Mucosa of stomach (tissue), 1 donor: ENCODE measurements around the gene ABHD17A.
"Not testable (repeated sequence)": the region's sequence is repeated elsewhere in the genome, so short reads cannot be mapped to it uniquely, and the experiment has no call there.

Experiments used
- H3K27me3 ChIP-seq: one replicate; pipeline ENCODE4 v1.7.0; 2013; ENCODE audit warnings: mild to moderate bottlenecking, low read length; ENCODE audit not compliant: control insufficient read depth, insufficient read depth
- H3K36me3 ChIP-seq: one replicate; pipeline ENCODE4 v1.7.0; 2013; ENCODE audit warnings: low read length; ENCODE audit not compliant: control insufficient read depth, insufficient read depth
- H3K4me1 ChIP-seq: one replicate; pipeline ENCODE4 v1.7.0; 2013; ENCODE audit warnings: mild to moderate bottlenecking, low read length; ENCODE audit not compliant: control insufficient read depth, insufficient read depth
- H3K4me3 ChIP-seq: one replicate; pipeline ENCODE4 v1.7.0; 2013; ENCODE audit warnings: low read length
- H3K9ac ChIP-seq: one replicate; pipeline ENCODE4 v1.7.0; 2013; ENCODE audit warnings: mild to moderate bottlenecking, low read length, moderate library complexity
- H3K9me3 ChIP-seq: one replicate; pipeline ENCODE4 v1.7.0; 2013; ENCODE audit warnings: mild to moderate bottlenecking, low read length, moderate library complexity; ENCODE audit not compliant: control insufficient read depth
- donor health status: Pancreatic carcinoma.

Gene ABHD17A

DNA sequence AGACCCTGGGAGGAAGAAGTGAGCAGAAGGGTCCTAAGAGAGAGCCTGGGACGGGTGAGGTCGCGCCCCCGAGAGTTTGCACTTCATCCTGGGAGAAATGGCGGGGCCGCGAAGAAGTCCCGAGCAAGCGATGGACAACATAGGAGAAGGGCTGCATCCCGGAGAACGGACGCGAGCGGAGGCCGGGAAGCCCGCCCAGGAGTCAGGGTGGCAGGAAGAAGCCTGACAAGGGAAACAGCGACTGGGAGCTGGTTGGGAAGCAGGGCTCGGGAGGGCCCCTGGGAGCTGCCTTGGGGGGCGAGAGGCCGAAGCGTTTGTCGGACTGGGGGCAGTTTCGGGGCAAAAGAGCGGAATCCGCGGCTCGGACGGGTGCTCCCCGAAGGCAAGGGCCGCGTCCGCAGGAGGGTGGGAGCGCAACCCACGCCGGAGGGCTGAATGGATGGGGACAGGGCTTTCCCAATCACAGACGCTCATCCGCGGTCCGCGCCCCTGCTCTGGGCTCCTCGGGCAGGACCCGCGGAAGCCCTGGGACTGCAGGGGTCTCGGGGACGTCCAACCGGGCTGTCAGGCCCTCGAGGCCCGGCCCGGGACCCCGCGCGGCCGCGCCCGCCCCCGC lies 469 bp downstream of the ABHD17A start:
- Histone ChIP-seq H3K27me3 (no peaks in the 10 kb centered on the region), H3K9me3 (no peaks in the 10 kb centered on the region), H3K4me1 (peaks cover 21% of the 10 kb centered on the region), H3K36me3 (no peaks in the 10 kb centered on the region), H3K9ac (peak overlapping the region; percentile 72), H3K4me3 (peak overlapping the region; percentile 60)

DNA sequence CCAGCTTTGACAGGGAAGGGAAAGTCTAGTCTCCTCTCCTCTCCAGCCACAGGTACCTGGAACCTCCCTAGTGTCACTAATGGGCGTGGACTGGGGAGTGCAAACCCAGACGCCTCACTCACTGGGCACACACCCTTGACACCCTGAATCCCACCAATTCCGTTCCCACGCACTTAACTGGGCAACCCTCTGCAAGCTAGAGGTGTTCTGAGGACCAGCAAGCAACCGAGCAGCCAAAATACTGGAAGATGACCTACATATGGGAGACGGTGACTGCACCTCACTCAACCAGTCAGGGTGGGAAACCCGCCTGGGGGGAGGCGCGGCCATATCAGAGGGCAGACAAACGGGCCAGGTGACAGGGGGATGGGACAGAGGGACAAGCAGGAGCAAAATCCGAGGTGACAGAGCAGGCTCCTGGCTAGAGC lies 991 bp downstream of the ABHD17A start:
- Histone ChIP-seq H3K27me3 (no peaks in the 10 kb centered on the region), H3K9ac (peak overlapping the region; percentile 72), H3K36me3 (no peaks in the 10 kb centered on the region), H3K9me3 (no peaks in the 10 kb centered on the region), H3K4me3 (peak overlapping the region; percentile 60), H3K4me1 (peaks cover 21% of the 10 kb centered on the region)

DNA sequence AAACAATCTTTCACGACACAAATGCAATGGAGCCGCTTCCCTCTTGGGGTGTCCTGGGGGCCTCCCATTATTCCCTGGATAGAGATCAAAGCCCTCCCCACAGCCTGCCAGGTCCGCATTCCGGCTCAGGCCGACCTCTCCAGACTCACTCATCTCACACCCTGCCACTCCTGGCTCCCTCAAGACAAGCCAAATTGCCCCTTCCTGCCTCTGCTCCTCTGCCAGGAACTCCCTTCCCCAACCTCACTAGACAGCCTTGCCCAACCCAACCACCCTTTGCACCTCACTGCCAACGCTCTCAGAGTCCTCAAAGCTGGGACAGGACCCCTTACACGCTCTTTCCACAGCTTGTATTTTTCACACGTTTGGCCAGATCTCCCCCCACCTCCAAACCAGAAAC lies 1.5 kb downstream of the ABHD17A start:
- Histone ChIP-seq H3K27me3 (no peaks in the 10 kb centered on the region), H3K4me1 (peaks cover 21% of the 10 kb centered on the region), H3K36me3 (no peaks in the 10 kb centered on the region), H3K9ac (peak overlapping the region; percentile 72), H3K4me3 (peak overlapping the region; percentile 60), H3K9me3 (no peaks in the 10 kb centered on the region)

DNA sequence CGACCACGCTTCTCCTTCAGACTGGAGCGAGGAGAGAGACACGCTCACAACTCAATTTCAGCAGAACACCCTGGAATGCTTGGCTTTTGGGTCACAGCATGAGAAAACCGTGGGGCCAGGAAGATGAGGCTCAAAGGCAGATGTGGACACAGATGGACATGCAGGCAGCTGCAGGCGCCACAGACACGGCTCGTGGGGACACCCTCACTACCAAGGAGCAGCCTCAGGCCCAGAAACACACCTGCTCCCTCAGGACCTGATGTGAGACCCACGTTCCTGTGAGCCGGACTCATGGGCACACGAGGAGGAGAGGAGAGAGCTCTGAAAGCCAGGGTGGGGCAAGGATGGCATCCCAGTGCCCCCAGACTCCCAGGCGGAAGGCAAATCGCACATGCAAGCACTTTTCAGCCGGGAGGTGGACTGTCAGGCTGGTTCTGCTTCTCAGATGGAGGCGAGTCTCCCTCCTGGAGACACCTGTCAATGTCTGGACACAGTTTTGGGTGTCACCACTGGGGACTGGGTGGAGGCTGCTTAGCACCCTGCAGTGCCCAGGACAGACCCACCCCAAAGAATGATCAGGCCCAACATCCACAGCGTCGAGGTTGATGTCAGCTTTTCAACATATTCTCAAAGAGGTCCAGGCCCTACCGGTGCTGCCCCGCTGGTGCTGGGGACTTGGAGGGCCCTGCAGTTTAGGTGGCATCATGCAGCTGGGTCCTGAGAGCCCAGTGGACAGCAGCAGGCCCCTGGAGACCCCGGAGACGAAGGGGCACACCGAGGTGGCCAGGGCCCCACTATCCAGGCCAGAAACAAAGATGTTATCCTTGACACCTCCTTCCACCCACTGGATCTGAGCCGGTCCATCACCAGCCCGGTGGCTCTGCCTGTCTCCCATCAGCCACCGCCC lies 2.3 kb downstream of the ABHD17A start:
- Histone ChIP-seq H3K36me3 (no peaks in the 10 kb centered on the region), H3K27me3 (no peaks in the 10 kb centered on the region), H3K4me3 (no peak overlapping the region), H3K4me1 (peaks cover 21% of the 10 kb centered on the region), H3K9me3 (no peaks in the 10 kb centered on the region), H3K9ac (peak overlapping the region; percentile 15)

DNA sequence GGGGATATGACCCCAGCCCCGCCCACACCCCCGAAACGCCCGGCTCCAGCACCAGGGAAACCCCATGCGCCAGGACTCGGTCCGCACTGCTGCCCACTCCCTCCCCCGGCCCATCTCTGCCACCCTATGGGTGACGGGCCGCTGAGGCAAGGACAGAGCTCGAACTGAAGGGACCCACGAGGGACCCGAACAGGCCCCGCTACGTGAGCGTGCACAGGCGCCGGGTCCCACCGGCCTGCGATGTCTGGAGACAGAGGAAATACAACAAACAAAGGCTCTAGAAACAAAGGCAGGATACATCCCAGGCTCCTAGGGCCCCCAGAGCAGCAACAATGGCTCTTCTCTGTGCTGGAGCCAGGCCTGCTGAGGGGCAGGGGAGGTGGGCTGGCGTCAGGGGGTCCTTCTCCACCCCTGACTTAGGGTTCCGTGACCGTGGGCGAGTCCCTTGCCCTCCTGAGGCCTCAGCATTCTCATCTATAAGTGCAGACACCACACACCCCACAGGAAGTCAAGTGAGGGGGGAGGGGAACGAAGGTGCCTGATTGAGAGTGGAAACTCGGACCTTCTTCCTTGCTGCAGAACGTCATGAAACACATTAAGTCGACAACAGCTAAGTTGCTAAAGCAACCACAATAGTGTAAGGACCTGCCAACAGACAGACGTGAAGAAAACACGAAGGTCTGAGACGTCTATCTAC lies 3.1 kb downstream of the ABHD17A start:
- H3K4me3 ChIP-seq = no peak overlapping the region
- H3K9ac ChIP-seq = peak overlapping the region; percentile 15
- no peaks in the 10 kb centered on the region for H3K9me3 ChIP-seq
- H3K4me1 ChIP-seq = peaks cover 21% of the 10 kb centered on the region
- H3K27me3 ChIP-seq = no peaks in the 10 kb centered on the region
- no peaks in the 10 kb centered on the region for H3K36me3 ChIP-seq

DNA sequence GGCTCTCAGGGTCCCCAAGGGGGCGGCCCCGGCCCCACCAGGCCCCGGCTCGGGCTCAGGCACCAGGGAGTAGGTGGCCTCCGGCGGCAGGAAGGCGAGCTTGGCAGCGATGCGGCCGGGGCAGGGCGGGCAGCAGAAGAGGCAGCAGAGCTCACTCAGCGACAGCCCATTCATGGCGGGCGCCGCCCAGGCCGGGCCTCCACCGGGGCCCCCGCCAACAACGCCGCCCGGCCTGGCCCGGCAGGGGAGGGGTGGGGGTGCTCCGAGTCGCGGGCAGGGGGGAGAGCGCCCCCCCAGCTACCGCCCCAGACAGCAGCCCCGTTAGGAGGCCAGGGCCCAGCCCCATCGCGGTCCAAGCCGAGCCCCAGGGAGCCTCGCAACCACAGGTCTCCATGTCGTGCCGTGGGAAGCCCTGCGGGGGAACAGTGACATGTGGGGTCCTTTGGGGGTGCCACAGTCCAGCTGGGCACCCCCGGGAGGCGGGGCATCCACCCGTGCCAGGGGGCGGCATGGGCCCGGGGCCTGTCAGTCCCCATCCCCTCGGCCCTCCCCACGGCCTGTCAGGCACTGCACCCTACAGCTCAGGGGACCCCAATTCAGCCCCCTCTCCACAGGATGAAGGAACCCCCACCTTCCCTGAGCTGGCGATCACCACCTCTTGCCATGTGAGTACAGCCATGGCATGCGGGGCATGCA lies 3.8 kb downstream of the ABHD17A start:
- not testable (repeated sequence) for H3K4me3 ChIP-seq, H3K9me3 ChIP-seq, H3K36me3 ChIP-seq, H3K9ac ChIP-seq, H3K27me3 ChIP-seq
- H3K4me1 ChIP-seq = peaks cover 24% of the 10 kb centered on the region

DNA sequence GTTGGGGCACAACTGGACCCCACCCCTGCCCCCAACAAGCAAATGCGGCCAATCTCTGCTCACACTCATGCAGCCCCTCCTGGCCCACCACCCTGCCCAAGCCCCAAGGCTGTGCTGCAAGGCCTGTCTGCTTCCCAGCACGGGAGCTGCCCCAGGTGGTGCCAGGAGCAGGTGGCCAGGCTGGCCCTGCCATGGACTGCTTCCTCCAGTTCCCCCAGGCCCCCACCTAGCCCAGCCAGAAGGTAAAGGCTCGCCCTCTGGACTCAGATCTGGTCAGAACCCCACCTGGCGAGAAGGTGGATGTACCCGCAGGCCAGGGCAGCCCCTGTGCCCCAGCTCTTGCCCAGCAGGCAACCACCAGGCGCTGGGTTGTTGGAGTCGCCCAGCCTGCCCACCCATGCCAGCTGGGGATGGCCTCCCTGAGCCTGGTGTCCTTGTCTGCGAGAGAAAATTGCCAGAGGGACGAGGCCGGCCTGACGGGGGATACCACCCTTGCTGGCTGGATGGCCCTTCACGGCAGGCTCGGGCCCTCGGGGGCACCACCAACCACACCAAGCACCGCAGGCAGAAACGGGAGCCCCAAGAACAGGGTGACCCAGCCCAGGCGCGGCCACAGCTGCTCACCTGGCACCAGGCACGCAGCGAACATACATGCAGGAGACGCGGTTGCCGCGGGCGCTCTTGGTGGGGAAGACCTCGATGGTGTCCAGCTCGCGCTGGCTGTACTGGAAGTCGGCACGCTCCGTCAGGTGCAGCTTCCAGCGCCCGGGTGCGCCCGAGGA lies 4.5 kb downstream of the ABHD17A start:
- Histone ChIP-seq H3K9me3 (no peaks in the 10 kb centered on the region), H3K4me1 (peaks cover 29% of the 10 kb centered on the region), H3K27me3 (no peaks in the 10 kb centered on the region), H3K36me3 (no peaks in the 10 kb centered on the region), H3K9ac (no peak overlapping the region), H3K4me3 (no peak overlapping the region)

DNA sequence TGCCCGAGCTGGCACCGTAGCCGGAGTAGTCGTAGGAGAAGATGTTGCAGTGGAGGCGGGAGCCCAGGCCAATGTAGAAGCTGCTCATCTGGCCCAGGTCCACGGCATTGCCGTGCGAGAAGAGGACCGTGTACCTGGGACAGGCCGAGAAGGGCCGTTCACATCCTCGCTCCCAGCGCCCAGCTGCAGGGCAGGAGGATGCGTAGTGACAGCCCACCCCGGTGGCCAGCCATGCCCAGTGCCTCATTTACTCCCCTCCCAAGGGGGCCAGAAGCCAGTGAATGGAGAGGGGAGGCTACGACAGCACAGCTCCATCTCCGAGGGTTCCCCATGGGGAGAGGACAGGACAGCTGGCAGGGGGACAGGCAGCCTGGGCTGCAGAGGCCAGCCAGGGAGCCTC lies 5.3 kb downstream of the ABHD17A start:
- H3K4me3 ChIP-seq, H3K9ac ChIP-seq, H3K9me3 ChIP-seq, H3K36me3 ChIP-seq, H3K27me3 ChIP-seq: not testable (repeated sequence)
- peaks cover 29% of the 10 kb centered on the region for H3K4me1 ChIP-seq

DNA sequence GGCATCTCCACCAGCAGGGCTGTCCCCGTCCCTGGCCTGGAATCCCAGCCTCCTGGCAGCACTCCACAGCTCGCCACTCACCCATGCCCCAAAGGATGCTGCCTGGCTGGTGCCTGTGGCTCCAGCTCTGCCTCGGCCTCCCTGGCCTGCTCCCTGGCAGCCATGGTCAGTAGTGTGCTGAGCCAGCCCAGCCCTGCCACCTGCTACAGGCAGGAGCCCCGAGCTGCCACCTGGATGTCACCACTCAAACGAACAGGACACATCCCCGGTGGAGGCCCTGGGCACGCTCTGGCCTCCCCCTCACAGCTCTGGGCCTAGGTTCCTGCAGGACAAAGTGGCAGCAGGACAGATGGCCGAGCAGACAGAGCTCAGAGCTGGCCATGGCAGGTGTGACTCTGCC lies 6.7 kb downstream of the ABHD17A start:
- H3K4me1 ChIP-seq = peaks cover 28% of the 10 kb centered on the region
- not testable (repeated sequence) for H3K9ac ChIP-seq, H3K4me3 ChIP-seq, H3K9me3 ChIP-seq, H3K27me3 ChIP-seq, H3K36me3 ChIP-seq

DNA sequence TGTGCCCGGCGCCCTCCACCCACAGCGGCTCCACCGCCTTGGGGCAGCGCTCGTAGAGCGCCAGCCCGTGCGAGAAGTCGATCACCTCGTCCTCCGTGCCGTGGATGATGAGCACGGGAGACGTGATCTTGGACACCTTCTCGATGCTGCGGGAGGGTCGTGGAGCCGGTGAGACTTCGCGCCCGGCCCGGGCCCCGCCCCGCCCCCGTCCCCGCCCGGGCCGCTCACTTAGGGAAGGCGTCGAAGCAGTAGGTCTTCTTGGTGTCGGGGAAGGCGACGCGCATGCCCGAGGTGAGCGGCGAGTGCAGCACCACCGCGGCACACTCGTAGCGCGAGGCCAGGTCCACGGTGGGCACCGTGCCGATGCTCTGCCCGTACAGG lies 8.0 kb downstream of the ABHD17A start:
- H3K9me3 ChIP-seq, H3K9ac ChIP-seq, H3K4me3 ChIP-seq, H3K36me3 ChIP-seq, H3K27me3 ChIP-seq: not testable (repeated sequence)
- H3K4me1 ChIP-seq = peaks cover 28% of the 10 kb centered on the region

DNA sequence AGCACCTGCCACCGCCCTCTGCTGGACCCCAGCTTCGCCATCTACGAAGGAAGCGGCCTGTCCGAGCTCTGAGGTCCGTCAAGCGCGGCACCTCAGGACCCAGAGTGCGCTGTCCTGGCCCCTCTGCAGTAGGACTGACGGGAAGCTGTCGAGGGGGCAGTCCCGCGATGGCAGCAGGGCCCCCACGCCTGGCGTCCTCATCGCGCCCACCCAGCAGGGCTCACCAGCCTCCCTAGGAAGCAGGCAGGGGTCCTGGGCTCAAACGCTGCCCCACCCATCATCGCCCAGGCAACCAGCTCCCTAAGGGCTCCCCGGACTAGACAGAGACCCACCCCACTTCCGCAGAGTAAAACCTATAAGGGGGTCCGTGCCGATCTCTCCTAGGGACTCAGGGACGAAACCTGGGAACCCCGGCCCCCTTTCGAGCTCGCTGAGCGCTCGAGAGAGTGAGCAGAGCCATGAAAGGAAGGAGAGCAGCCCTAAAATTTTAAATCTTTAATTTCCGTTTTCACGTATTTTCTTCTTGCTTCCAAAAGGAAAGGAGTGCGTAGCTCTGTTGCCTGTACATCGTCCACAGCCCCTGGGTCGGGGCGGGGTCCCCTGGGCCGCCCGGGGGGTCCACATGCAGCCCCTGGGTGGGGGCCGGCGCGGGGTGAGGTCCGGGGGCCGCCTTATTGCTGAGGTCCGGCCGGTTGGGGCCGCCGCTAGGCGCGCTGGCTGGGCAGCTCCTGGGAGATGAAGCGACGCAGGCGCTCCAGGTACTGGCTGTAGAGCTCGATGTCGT lies 8.6 kb downstream of the ABHD17A start:
- H3K27me3 ChIP-seq, H3K4me3 ChIP-seq, H3K9me3 ChIP-seq, H3K36me3 ChIP-seq: not testable (repeated sequence)
- peak overlapping the region; percentile 87 for H3K9ac ChIP-seq
- H3K4me1 ChIP-seq = peaks cover 32% of the 10 kb centered on the region
